Endothelial cell (in vitro differentiated cells): ENCODE results near the gene TEX11. TPM values are rescaled to one million over a fixed set of nuclear protein-coding genes. Genes with fewer than 3 reads are reported as not detected.

Experiments
- DNase-seq: peaks from one replicate; pipeline ENCODE4 v3.0.0; 2021; ENCODE audit warnings: low spot score
- H3K27ac Mint-ChIP-seq: one replicate; pipeline ENCODE4 v1.8.0; 2021; ENCODE audit warnings: mixed read lengths, inconsistent platforms; ENCODE audit not compliant: unreplicated experiment
- H3K27me3 Mint-ChIP-seq: one replicate; pipeline ENCODE4 v1.8.0; 2021; ENCODE audit warnings: mild to moderate bottlenecking, moderate library complexity, mixed read lengths, inconsistent platforms; ENCODE audit not compliant: unreplicated experiment
- H3K36me3 Mint-ChIP-seq: one replicate; pipeline ENCODE4 v1.8.0; 2021; ENCODE audit warnings: mild to moderate bottlenecking, low read depth, mixed read lengths, inconsistent platforms; ENCODE audit not compliant: unreplicated experiment
- H3K4me1 Mint-ChIP-seq: one replicate; pipeline ENCODE4 v1.8.0; 2021; ENCODE audit warnings: mild to moderate bottlenecking, mixed read lengths, inconsistent platforms; ENCODE audit not compliant: unreplicated experiment
- H3K4me3 Mint-ChIP-seq: one replicate; pipeline ENCODE4 v1.8.0; 2021; ENCODE audit warnings: mild to moderate bottlenecking, mixed read lengths, inconsistent platforms; ENCODE audit not compliant: unreplicated experiment
- H3K9me3 Mint-ChIP-seq: one replicate; pipeline ENCODE4 v1.8.0; 2021; ENCODE audit warnings: mixed read lengths, inconsistent platforms; ENCODE audit not compliant: unreplicated experiment
- CTCF ChIP-seq: fragments of 200-600 bp; sonication (generic); IDR thresholded peaks from one replicate; pipeline ENCODE4 v1.5.0; 2021; ENCODE audit warnings: antibody characterized with exemption; ENCODE audit not compliant: unreplicated experiment
- total RNA-seq: library from RNA; stranded (reverse); fragmentation: NEBNext Ultra II Directional; extraction: Animal tissue kit (Norgen Biotek cat#: 25700); gene quantifications from one replicate; pipeline ENCODE4 v1.2.1, GENCODE V29; 2021; ENCODE audit not compliant: unreplicated experiment

Gene TEX11
- total RNA-seq, 1 donor from 2014 or later: not detected

- Mint-ChIP-seq H3K36me3 (peaks cover 3% of the 10 kb centered on the region), H3K27ac (no peak overlapping the region), H3K27me3 (no peaks in the 10 kb centered on the region), H3K4me3 (no peak overlapping the region), H3K4me1 (peaks cover 3% of the 10 kb centered on the region), H3K9me3 (no peaks in the 10 kb centered on the region)
- DNase-seq: no peak
- no peak for TF ChIP-seq CTCF
These were observed 272.8 kb downstream of the TEX11 start for GRCh38 chrX:70635669-70636068.

- peaks cover 3% of the 10 kb centered on the region for H3K36me3 Mint-ChIP-seq
- no peak for DNase-seq
- peaks cover 3% of the 10 kb centered on the region for H3K4me1 Mint-ChIP-seq
- H3K4me3 Mint-ChIP-seq: no peak overlapping the region
- no peaks in the 10 kb centered on the region for H3K9me3 Mint-ChIP-seq
- H3K27ac Mint-ChIP-seq: no peak overlapping the region
- TF ChIP-seq CTCF: no peak
- no peaks in the 10 kb centered on the region for H3K27me3 Mint-ChIP-seq
These were observed 273.3 kb downstream of the TEX11 start for GRCh38 chrX:70635227-70635626.

- H3K36me3 Mint-ChIP-seq: no peaks in the 10 kb centered on the region
- no peak overlapping the region for H3K27ac Mint-ChIP-seq
- no peak overlapping the region for H3K4me3 Mint-ChIP-seq
- no peaks in the 10 kb centered on the region for H3K27me3 Mint-ChIP-seq
- no peaks in the 10 kb centered on the region for H3K9me3 Mint-ChIP-seq
- TF ChIP-seq CTCF: no peak
- peaks cover 7% of the 10 kb centered on the region for H3K4me1 Mint-ChIP-seq
- DNase-seq: no peak
These were observed 286.8 kb downstream of the TEX11 start for GRCh38 chrX:70621743-70622142.

GRCh38 chrX:70618467-70618866, 290.0 kb downstream of the TEX11 start:
- TF ChIP-seq CTCF: no peak
- H3K36me3 Mint-ChIP-seq: no peaks in the 10 kb centered on the region
- DNase-seq: no peak

GRCh38 chrX:70613295-70613694, 295.2 kb downstream of the TEX11 start:
- H3K4me1 Mint-ChIP-seq: no peaks in the 10 kb centered on the region
- no peaks in the 10 kb centered on the region for H3K9me3 Mint-ChIP-seq
- H3K27ac Mint-ChIP-seq: no peak overlapping the region
- H3K27me3 Mint-ChIP-seq: peaks cover 2% of the 10 kb centered on the region
- no peak for DNase-seq
- no peak overlapping the region for H3K4me3 Mint-ChIP-seq
- no peak for TF ChIP-seq CTCF
- no peaks in the 10 kb centered on the region for H3K36me3 Mint-ChIP-seq

More at GRCh38 chrX:70618467-70618866, 290.0 kb downstream of the TEX11 start:
- Mint-ChIP-seq H3K4me3 (no peak overlapping the region), H3K27ac (no peak overlapping the region), H3K9me3 (no peaks in the 10 kb centered on the region), H3K4me1 (no peaks in the 10 kb centered on the region), H3K27me3 (no peaks in the 10 kb centered on the region)
